Measurements from ENCODE around the gene SART1. TPM values are rescaled to one million over a fixed set of nuclear protein-coding genes. Genes with fewer than 3 reads are reported as not detected.

The SART1 gene
- total RNA-seq, 3 donors from 2014 or later, result 40.1 to 60.2 (median 41.8) TPM

DNA sequence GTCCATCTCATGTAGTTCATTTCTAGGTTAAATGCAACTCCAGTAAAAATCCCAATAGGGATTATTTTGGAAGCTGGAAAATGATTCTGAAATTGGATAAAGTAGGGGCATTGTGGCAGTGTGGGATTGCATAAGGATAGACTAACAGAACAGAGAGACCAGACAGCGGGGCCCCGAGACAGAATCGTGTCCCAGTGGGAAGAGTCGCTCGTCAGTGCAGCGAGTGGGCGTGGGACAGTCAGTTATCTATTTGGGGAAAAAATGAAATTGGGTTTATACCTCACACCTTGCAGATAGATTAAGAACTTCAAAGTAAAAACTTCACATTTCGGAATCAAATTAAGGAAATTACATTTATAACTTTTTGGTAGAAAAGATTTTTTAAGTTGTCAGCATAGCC, 10.6 kb downstream of the SART1 start:
- no peak overlapping the region for H3K4me3 ChIP-seq
- ATAC-seq (no peak), DNase-seq (no peak)
- H3K9me3 ChIP-seq, result no peaks in the 10 kb centered on the region
- TF ChIP-seq, protein P1, sequence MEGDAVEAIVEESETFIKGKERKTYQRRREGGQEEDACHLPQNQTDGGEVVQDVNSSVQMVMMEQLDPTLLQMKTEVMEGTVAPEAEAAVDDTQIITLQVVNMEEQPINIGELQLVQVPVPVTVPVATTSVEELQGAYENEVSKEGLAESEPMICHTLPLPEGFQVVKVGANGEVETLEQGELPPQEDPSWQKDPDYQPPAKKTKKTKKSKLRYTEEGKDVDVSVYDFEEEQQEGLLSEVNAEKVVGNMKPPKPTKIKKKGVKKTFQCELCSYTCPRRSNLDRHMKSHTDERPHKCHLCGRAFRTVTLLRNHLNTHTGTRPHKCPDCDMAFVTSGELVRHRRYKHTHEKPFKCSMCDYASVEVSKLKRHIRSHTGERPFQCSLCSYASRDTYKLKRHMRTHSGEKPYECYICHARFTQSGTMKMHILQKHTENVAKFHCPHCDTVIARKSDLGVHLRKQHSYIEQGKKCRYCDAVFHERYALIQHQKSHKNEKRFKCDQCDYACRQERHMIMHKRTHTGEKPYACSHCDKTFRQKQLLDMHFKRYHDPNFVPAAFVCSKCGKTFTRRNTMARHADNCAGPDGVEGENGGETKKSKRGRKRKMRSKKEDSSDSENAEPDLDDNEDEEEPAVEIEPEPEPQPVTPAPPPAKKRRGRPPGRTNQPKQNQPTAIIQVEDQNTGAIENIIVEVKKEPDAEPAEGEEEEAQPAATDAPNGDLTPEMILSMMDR (IDR thresholded peaks at IDR 0.05), result no peak
- H3K36me3 ChIP-seq (ENCODE audit: low read depth), result no peaks in the 10 kb centered on the region
- no peaks in the 10 kb centered on the region for H3K4me1 ChIP-seq (ENCODE audit: low read depth)
- intact Hi-C loops (cut with DNase I, micrococcal nuclease), result no loop called here

DNA sequence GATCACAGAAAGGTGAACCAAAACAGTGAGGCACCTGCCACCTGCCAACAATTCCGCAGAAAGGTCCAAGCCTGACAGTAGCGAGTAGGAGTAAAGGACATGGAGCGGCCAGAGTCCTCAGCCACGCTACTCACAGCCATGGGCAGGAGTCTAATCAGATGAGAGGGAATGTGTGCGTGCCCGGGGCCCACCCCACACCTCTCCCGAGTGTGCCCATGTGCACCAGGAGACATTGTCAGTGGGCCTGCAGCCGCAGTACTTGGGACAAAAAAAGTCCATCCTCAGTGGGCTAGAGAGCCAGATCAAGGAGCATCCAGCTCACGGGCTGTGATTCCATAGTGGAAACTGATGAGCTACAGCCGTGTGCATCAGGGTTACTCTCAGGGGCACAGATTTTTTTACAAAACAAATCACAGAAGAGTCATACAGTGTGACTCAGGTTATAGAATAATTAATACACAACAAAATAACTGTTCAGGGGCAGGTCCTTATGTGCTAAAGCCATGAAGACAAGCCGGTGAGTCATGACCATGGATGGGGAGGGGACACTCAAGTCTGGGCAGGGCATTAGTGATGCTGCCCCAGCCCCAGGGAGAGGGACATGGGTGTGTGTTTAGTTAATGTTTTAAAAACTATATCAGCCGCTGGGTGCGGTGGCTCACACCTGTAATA, 12.0 kb downstream of the SART1 start:
- no peaks in the 10 kb centered on the region for H3K9me3 ChIP-seq
- intact Hi-C loops (cut with DNase I, micrococcal nuclease), result no loop called here
- no peak overlapping the region for H3K4me3 ChIP-seq

DNA sequence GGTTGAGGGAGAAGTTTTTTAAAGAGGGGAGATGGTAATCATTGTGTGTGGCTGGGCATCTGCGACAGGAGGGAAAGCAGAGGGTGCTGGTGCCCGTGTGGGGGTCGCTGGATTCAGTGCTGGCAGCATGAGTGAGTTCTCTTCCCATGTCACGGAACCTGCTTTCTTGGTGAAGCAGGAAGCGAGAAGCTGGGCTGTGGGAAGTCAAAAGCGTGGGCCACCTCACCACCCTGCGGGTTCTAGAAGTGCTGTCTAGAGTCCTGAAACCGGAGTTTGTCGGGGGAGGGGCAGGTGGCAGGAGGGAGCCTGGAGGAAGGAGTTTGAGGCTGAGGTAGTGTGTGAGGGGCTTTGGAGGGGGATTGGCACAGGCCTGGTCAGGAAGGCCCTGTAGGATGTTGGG, 14.2 kb downstream of the SART1 start:
- Histone ChIP-seq H3K36me3 (ENCODE audit: low read depth) (peaks cover 7% of the 10 kb centered on the region), H3K9me3 (no peaks in the 10 kb centered on the region), H3K4me3 (no peak overlapping the region), H3K4me1 (ENCODE audit: low read depth) (no peaks in the 10 kb centered on the region)
- ATAC-seq (no peak), DNase-seq (no peak)
- intact Hi-C loops (cut with DNase I, micrococcal nuclease), result no loop called here
- TF ChIP-seq, protein P1 (IDR thresholded peaks at IDR 0.05), result no peak

More for the DNA sequence above, 12.0 kb downstream of the SART1 start:
- Histone ChIP-seq H3K4me1 (ENCODE audit: low read depth) (no peaks in the 10 kb centered on the region), H3K36me3 (ENCODE audit: low read depth) (peaks cover 7% of the 10 kb centered on the region)
- ATAC-seq, result no peak
- TF ChIP-seq, protein P1 (IDR thresholded peaks at IDR 0.05), result no peak
- no peak for DNase-seq

DNA sequence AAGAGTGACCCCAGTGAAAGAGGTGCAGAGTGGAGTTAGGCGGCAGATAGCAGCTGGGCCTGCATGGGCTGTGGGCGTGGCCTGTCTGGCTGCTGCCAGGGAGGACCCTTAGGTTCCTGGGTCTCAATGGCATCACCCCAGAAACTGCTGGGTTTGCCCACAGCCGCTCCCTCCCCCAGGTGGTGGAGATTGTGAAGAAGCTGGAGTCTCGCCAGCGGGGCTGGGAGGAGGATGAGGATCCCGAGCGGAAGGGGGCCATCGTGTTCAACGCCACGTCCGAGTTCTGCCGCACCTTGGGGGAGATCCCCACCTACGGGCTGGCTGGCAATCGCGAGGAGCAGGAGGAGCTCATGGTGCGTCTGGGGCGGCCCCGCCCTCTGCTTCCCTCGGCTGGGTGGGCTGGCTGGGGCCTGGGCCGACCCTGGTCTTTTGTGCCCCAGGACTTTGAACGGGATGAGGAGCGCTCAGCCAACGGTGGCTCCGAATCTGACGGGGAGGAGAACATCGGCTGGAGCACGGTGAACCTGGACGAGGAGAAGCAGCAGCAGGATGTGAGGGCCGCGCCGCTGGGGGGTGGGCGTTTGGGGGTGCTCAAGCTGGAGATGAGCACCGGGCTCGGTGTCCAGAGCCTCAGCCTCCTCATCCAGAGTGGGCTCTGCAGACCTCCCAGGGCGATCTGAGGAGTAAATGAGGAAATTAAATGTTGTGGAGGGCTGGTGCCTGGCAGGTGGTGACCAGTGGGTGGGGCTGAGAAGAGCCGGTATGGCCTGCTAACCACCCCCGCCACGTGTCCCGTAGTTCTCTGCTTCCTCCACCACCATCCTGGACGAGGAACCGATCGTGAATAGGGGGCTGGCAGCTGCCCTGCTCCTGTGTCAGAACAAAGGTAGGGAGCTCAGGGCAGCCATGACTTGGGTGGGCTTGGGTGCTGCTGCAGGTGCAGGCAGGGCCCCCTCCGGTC, 15.0 kb downstream of the SART1 start:
- peak; percentile 20 for ATAC-seq
- peaks cover 7% of the 10 kb centered on the region for H3K36me3 ChIP-seq (ENCODE audit: low read depth)
- H3K4me1 ChIP-seq (ENCODE audit: low read depth), result no peaks in the 10 kb centered on the region

DNA sequence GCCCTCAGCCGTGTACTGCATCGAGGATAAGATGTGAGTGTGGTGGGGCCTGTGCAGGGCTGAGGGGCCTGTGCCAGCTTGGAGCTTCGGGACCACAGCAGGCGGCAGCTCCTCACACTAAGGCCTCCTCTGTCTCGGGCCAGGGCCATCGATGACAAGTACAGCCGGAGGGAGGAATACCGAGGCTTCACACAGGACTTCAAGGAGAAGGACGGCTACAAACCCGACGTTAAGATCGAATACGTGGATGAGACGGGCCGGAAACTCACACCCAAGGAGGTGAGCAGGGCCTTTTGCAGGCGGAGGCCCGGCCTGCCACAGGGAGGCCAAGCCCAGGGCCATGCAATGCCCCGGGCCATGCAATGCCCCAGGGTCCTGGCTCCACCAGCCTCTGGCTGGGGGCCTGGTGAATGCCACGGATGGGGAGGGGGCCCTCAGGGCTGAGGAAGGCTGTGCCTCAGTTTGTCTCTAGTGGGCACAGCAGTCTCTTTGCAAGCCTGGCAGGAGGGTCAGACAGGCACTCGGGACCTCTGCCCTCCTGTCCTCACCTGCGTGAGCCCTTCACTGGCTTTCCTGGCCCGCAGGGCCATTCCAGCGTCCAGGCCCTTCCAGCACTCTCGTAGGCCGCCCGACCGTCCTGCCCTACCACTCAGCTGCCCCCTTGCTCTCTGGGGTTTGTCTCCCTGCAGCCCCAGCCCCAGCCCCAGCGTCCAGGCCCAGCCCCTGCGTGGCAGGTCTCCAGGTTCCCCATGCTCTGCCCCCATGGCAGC, 16.3 kb downstream of the SART1 start:
- Histone ChIP-seq H3K4me3 (no peak overlapping the region), H3K9me3 (no peaks in the 10 kb centered on the region), H3K4me1 (ENCODE audit: low read depth) (no peaks in the 10 kb centered on the region), H3K36me3 (ENCODE audit: low read depth) (peaks cover 7% of the 10 kb centered on the region)
- intact Hi-C loops (cut with DNase I, micrococcal nuclease), result no loop called here
- peak in 1 of 3 donors; percentile 28 for DNase-seq
- no peak for ATAC-seq
- TF ChIP-seq, protein P1 (IDR thresholded peaks at IDR 0.05), result no peak

More for the DNA sequence above, 15.0 kb downstream of the SART1 start:
- TF ChIP-seq, protein P1 (IDR thresholded peaks at IDR 0.05), result no peak
- peak in 1 of 3 donors; percentile 54 for DNase-seq
- Histone ChIP-seq H3K9me3 (no peaks in the 10 kb centered on the region), H3K4me3 (no peak overlapping the region)
- intact Hi-C loops (cut with DNase I, micrococcal nuclease), result no loop called here

Data from mucosa of descending colon (tissue), 3 donors.